HEK293 (cell line): ENCODE results near the gene EGFLAM.

Experiments
- CTCF ChIA-PET: fragments of 350-600 bp; formaldehyde crosslinking; extraction: SDS; loops from one replicate; lab custom pipeline; 2021; ENCODE audit warnings: antibody characterized with exemption; lab: Yijun Ruan, JAX
- POLR2A ChIA-PET: fragments of 300-600 bp; formaldehyde crosslinking; extraction: SDS; loops from one replicate; lab custom pipeline; 2020; ENCODE audit warnings: antibody characterized with exemption, inconsistent platforms; lab: Yijun Ruan, JAX
- H3K27ac ChIP-seq: fragments of 200-500 bp; sonication (Bioruptor generic); 2 replicates; pipeline ENCODE4 v1.5.1; 2014; ENCODE audit warnings: low read depth, low read length, control low read depth, inconsistent platforms; ENCODE audit errors: extremely low read depth
- H3K36me3 ChIP-seq, 2 experiments: fragments of 200-500 bp in 1 of 2; sonication (Bioruptor generic) in 1 of 2; 1 replicate in 1 of 2; 2 replicates in 1 of 2; pipeline ENCODE4 v1.5.1; 2014 to 2017; ENCODE audit warnings: inconsistent platforms in 2 of 2, low read length in 2 of 2; ENCODE audit not compliant: control insufficient read depth in 2 of 2, insufficient read depth in 1 of 2
- H3K4me1 ChIP-seq: fragments of 200-500 bp; sonication (Bioruptor generic); 2 replicates; pipeline ENCODE4 v1.5.1; 2014; ENCODE audit warnings: mild to moderate bottlenecking, low read length, inconsistent platforms; ENCODE audit not compliant: control insufficient read depth, insufficient read depth
- H3K4me3 ChIP-seq: 2 replicates; pipeline ENCODE4 v1.5.1; 2011; ENCODE audit warnings: low read depth, mild to moderate bottlenecking, control low read depth, low read length, moderate library complexity
- H3K9me3 ChIP-seq: fragments of 200-500 bp; sonication (Bioruptor generic); 2 replicates; pipeline ENCODE4 v1.5.1; 2014; ENCODE audit warnings: low read depth, low read length, inconsistent platforms; ENCODE audit not compliant: control insufficient read depth, insufficient read depth
- ELK4 ChIP-seq: IDR thresholded peaks from 2 replicates; pipeline ENCODE4 v1.6.1; 2011; ENCODE audit warnings: mild to moderate bottlenecking, low read depth, low read length, borderline replicate concordance
- GLI2 ChIP-seq: fragments of 450-650 bp; formaldehyde crosslinking; IDR thresholded peaks from 2 replicates; pipeline ENCODE4; 2017; ENCODE audit warnings: missing biosample characterization, missing genetic modification characterization, low read depth, borderline replicate concordance
- GLI4 ChIP-seq: fragments of 450-650 bp; formaldehyde crosslinking; IDR thresholded peaks from 2 replicates; pipeline ENCODE4 v1.5.1; 2016; ENCODE audit warnings: missing biosample characterization, missing genetic modification characterization
- HOXD13 ChIP-seq: sonication (generic); formaldehyde crosslinking; IDR thresholded peaks from 2 replicates; pipeline ENCODE4 v1.8.0; 2022; ENCODE audit warnings: missing genetic modification reagents, borderline replicate concordance
- MZF1 ChIP-seq: fragments of 450-650 bp; formaldehyde crosslinking; IDR thresholded peaks from 2 replicates; pipeline ENCODE4 v1.5.1; 2017; ENCODE audit warnings: missing biosample characterization, missing genetic modification characterization, borderline replicate concordance
- PRDM2 ChIP-seq: fragments of 450-650 bp; formaldehyde crosslinking; IDR thresholded peaks from 2 replicates; pipeline ENCODE4 v1.5.1; 2016; ENCODE audit warnings: missing biosample characterization, missing genetic modification characterization, borderline replicate concordance
- ZNF140 ChIP-seq: fragments of 450-650 bp; formaldehyde crosslinking; IDR thresholded peaks from 2 replicates; pipeline ENCODE4 v1.5.1; 2016; ENCODE audit warnings: missing biosample characterization, missing genetic modification characterization
- ZNF202 ChIP-seq: fragments of 450-650 bp; formaldehyde crosslinking; IDR thresholded peaks from 2 replicates; pipeline ENCODE4 v1.5.1; 2016; ENCODE audit warnings: missing biosample characterization, missing genetic modification characterization, borderline replicate concordance
- ZNF266 ChIP-seq: fragments of 450-650 bp; formaldehyde crosslinking; IDR thresholded peaks from 2 replicates; pipeline ENCODE4 v1.5.1; 2016; ENCODE audit warnings: missing biosample characterization, missing genetic modification characterization, low read depth
- ZNF292 ChIP-seq: fragments of 450-650 bp; formaldehyde crosslinking; IDR thresholded peaks from 2 replicates; pipeline ENCODE4 v1.5.1; 2016; ENCODE audit warnings: low read depth, missing biosample characterization, missing genetic modification characterization, borderline replicate concordance
- ZNF404 ChIP-seq: fragments of 450-650 bp; formaldehyde crosslinking; IDR thresholded peaks from 2 replicates; pipeline ENCODE4 v1.5.1; 2017; ENCODE audit warnings: missing biosample characterization, missing genetic modification characterization
- ZNF426 ChIP-seq: fragments of 450-650 bp; formaldehyde crosslinking; IDR thresholded peaks from 2 replicates; pipeline ENCODE4 v1.5.1; 2017; ENCODE audit warnings: missing biosample characterization, missing genetic modification characterization, mild to moderate bottlenecking, inconsistent platforms, moderate library complexity
- ZNF510 ChIP-seq: fragments of 450-650 bp; formaldehyde crosslinking; IDR thresholded peaks from 2 replicates; pipeline ENCODE4 v1.5.1; 2018; ENCODE audit warnings: mild to moderate bottlenecking, missing genetic modification characterization, missing biosample characterization; ENCODE audit not compliant: insufficient replicate concordance
- ZNF529 ChIP-seq: fragments of 450-650 bp; formaldehyde crosslinking; IDR thresholded peaks from 2 replicates; pipeline ENCODE4 v1.5.1; 2017; ENCODE audit warnings: missing genetic modification characterization, missing biosample characterization; ENCODE audit not compliant: insufficient replicate concordance
- ZNF555 ChIP-seq: fragments of 450-650 bp; formaldehyde crosslinking; conservative IDR thresholded peaks from 2 replicates; pipeline ENCODE4 v1.5.1; 2017; ENCODE audit warnings: missing biosample characterization, mild to moderate bottlenecking, missing genetic modification characterization, inconsistent platforms
- ZNF558 ChIP-seq: fragments of 450-650 bp; formaldehyde crosslinking; IDR thresholded peaks from 2 replicates; pipeline ENCODE4 v1.5.1; 2016; ENCODE audit warnings: missing biosample characterization, missing genetic modification characterization
- ZNF623 ChIP-seq: fragments of 450-650 bp; formaldehyde crosslinking; IDR thresholded peaks from 2 replicates; pipeline ENCODE4 v1.5.1; 2016; ENCODE audit warnings: missing biosample characterization, missing genetic modification characterization
- ZNF629 ChIP-seq: fragments of 450-650 bp; formaldehyde crosslinking; IDR thresholded peaks from 2 replicates; pipeline ENCODE4 v1.5.1; 2017; ENCODE audit warnings: missing biosample characterization, missing genetic modification characterization
- ZNF707 ChIP-seq: fragments of 450-650 bp; formaldehyde crosslinking; IDR thresholded peaks from 2 replicates; pipeline ENCODE4 v1.5.1; 2016; ENCODE audit warnings: missing biosample characterization, missing genetic modification characterization
- TF ChIP-seq, protein P1 (sequence below): fragments of 450-650 bp; formaldehyde crosslinking; conservative IDR thresholded peaks from 2 replicates; pipeline ENCODE4 v1.5.1; 2016; ENCODE audit warnings: low read depth, missing biosample characterization, missing genetic modification characterization
- TF ChIP-seq, protein P2 (sequence below): fragments of 450-650 bp; formaldehyde crosslinking; IDR thresholded peaks from 2 replicates; pipeline ENCODE4 v1.5.1; 2017; ENCODE audit warnings: missing biosample characterization, missing genetic modification characterization
- TF ChIP-seq, protein P3 (sequence below): fragments of 450-650 bp; formaldehyde crosslinking; IDR thresholded peaks from 2 replicates; pipeline ENCODE4 v1.5.1; 2016; ENCODE audit warnings: missing biosample characterization, missing genetic modification characterization

The EGFLAM gene

DNA sequence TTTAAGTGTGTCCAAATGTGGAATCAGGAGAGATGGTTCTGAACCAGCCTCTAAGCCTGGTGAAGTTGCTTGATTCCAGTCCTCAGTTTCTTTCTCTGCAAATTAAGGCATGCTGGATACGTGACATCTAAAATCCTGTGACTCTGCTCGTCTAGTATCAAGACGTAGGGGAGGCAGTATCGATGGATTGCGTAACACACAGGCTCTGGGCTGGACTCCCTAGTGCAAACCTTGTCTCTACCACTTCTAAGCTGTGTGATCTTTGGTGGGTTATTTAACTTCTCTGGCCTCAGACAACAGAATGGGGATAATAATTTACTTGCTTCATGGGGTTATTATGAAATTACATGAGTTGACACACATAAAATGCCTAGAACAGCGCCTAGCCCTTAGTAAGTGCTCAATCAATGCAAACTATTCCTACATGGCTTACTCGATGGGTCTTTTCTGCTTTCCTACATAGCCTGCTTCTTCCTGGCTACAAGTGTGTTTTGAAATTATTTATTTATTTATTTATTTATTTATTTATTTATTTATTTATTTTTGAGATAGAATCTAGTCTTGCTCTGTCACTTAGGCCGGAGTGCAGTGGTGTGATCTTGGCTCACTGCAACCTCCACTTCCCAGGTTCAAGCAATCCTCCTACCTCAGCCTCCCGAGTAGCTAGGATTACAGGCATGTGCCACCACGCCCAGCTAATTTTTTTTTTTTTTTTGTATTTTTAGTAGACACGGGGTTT, 102.1 kb downstream of the EGFLAM start:
- no peaks in the 10 kb centered on the region for H3K9me3 ChIP-seq
- CTCF ChIA-PET: interaction anchor here (1.2 to 1.3 kb wide), 2 partner anchors 22 to 449 kb away, joined by 3 read pairs; no protein-coding TSS in a partner anchor
- H3K4me1 ChIP-seq: no peaks in the 10 kb centered on the region
- H3K36me3 ChIP-seq: no peaks in the 10 kb centered on the region
- H3K27ac ChIP-seq: no peak overlapping the region
- POLR2A ChIA-PET: no interaction called here
- no peak overlapping the region for H3K4me3 ChIP-seq
- TF ChIP-seq ZNF629 (tag by site-specific recombination): peak; percentile 43; the same call in 1 of the 2 replicates
- peak; percentile 83 for TF ChIP-seq ZNF426 (tag by site-specific recombination)
- TF ChIP-seq ZNF202 (tag by site-specific recombination): peak; percentile 46; the same call in 1 of the 2 replicates
- TF ChIP-seq, protein P1, sequence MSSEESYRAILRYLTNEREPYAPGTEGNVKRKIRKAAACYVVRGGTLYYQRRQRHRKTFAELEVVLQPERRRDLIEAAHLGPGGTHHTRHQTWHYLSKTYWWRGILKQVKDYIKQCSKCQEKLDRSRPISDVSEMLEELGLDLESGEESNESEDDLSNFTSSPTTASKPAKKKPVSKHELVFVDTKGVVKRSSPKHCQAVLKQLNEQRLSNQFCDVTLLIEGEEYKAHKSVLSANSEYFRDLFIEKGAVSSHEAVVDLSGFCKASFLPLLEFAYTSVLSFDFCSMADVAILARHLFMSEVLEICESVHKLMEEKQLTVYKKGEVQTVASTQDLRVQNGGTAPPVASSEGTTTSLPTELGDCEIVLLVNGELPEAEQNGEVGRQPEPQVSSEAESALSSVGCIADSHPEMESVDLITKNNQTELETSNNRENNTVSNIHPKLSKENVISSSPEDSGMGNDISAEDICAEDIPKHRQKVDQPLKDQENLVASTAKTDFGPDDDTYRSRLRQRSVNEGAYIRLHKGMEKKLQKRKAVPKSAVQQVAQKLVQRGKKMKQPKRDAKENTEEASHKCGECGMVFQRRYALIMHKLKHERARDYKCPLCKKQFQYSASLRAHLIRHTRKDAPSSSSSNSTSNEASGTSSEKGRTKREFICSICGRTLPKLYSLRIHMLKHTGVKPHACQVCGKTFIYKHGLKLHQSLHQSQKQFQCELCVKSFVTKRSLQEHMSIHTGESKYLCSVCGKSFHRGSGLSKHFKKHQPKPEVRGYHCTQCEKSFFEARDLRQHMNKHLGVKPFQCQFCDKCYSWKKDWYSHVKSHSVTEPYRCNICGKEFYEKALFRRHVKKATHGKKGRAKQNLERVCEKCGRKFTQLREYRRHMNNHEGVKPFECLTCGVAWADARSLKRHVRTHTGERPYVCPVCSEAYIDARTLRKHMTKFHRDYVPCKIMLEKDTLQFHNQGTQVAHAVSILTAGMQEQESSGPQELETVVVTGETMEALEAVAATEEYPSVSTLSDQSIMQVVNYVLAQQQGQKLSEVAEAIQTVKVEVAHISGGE (tag by site-specific recombination): peak; percentile 80
- TF ChIP-seq, protein P2, sequence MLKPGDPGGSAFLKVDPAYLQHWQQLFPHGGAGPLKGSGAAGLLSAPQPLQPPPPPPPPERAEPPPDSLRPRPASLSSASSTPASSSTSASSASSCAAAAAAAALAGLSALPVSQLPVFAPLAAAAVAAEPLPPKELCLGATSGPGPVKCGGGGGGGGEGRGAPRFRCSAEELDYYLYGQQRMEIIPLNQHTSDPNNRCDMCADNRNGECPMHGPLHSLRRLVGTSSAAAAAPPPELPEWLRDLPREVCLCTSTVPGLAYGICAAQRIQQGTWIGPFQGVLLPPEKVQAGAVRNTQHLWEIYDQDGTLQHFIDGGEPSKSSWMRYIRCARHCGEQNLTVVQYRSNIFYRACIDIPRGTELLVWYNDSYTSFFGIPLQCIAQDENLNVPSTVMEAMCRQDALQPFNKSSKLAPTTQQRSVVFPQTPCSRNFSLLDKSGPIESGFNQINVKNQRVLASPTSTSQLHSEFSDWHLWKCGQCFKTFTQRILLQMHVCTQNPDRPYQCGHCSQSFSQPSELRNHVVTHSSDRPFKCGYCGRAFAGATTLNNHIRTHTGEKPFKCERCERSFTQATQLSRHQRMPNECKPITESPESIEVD: no peak
- no peak for TF ChIP-seq GLI4
- peak; percentile 78; the same call in 1 of the 2 replicates for TF ChIP-seq ZNF140
- TF ChIP-seq ZNF510 (tag by site-specific recombination): peak; percentile 70
- TF ChIP-seq MZF1: peak; percentile 41; the same call in 1 of the 2 replicates
- peak; percentile 88 for TF ChIP-seq ZNF292 (tag by site-specific recombination)
- TF ChIP-seq PRDM2 (tag by site-specific recombination): no peak
- TF ChIP-seq HOXD13 (CRISPR knock-in tag): no peak
- TF ChIP-seq ZNF707 (tag by site-specific recombination): no peak
- peak; percentile 87 for TF ChIP-seq ZNF266
- no peak for TF ChIP-seq ELK4
- peak; percentile 73; the same call in 1 of the 2 replicates for TF ChIP-seq GLI2 (tag by site-specific recombination)
- TF ChIP-seq ZNF404 (tag by site-specific recombination): 0 out of 2 replicates have a peak, but pooled peaks have one; percentile 66
- TF ChIP-seq, protein P3, sequence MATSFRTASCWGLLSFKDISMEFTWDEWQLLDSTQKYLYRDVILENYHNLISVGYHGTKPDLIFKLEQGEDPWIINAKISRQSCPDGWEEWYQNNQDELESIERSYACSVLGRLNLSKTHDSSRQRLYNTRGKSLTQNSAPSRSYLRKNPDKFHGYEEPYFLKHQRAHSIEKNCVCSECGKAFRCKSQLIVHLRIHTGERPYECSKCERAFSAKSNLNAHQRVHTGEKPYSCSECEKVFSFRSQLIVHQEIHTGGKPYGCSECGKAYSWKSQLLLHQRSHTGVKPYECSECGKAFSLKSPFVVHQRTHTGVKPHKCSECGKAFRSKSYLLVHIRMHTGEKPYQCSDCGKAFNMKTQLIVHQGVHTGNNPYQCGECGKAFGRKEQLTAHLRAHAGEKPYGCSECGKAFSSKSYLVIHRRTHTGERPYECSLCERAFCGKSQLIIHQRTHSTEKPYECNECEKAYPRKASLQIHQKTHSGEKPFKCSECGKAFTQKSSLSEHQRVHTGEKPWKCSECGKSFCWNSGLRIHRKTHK (tag by site-specific recombination): no peak
- peak; percentile 81 for TF ChIP-seq ZNF555 (tag by site-specific recombination)
- TF ChIP-seq ZNF529 (tag by site-specific recombination): peak; percentile 52
- TF ChIP-seq ZNF623: peak; percentile 76
- peak; percentile 65 for TF ChIP-seq ZNF558 (tag by site-specific recombination)
